ENCODE results near the gene DELE1.
A peak's percentile ranks its signal among the peaks of the same experiment; 100 is the strongest.

The DELE1 gene

GRCh38 chr5:141926434-141926833 lies 2.8 kb downstream of the DELE1 start:
- DNase-seq (ENCODE audit: low spot score) = no peak

DNA sequence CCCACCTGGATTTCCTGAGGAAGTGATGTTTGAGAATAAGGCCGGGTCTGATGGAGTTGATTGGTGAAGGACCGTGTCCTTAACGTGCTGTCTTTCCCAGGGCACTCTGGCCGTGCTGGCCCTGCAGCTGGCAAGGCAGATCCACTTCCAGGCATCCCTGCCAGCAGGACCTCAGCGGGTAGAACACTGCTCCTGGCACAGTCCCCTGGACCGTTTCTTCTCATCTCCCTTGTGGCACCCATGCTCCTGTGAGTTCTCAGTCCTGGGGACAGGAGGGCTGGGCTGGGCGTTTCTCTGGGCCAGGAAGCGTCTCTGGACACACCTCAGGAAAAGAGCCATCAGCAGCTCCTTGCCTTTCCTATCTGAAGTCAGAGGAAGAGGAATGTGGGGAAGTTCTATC lies 4.4 kb downstream of the DELE1 start:
- no peak for DNase-seq (ENCODE audit: low spot score)

DNA sequence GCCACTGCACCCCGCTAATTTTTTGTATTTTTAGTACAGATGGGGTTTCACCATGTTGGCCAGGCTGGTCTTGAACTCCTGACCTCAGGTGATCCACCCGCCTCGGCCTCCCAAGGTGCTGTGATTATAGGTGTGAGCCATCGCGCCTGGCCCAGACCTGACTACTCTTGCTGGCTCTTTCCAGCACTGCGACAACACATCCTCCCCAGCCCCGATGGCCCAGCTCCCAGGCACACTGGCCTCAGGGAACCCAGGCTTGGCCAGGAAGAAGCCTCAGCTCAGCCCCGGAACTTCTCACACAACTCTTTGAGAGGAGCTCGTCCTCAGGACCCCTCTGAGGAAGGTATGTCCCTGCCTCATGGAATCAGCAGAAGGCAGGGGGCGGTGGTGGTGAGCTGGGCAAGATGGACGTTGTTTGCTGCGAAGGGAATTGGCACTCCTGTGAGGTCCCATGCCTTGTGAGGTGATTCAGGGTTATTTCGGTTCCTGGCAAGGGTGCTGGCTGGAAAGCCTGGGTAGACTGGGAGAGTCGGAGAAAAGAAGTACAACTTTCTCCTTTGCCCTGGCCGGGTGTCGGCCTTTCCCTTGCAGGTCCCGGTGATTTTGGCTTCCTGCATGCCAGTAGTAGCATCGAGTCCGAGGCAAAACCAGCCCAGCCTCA lies 5.9 kb downstream of the DELE1 start:
- no peak for DNase-seq (ENCODE audit: low spot score)

GRCh38 chr5:141931694-141932093 lies 8.0 kb downstream of the DELE1 start:
- DNase-seq (ENCODE audit: low spot score) = no peak

DNA sequence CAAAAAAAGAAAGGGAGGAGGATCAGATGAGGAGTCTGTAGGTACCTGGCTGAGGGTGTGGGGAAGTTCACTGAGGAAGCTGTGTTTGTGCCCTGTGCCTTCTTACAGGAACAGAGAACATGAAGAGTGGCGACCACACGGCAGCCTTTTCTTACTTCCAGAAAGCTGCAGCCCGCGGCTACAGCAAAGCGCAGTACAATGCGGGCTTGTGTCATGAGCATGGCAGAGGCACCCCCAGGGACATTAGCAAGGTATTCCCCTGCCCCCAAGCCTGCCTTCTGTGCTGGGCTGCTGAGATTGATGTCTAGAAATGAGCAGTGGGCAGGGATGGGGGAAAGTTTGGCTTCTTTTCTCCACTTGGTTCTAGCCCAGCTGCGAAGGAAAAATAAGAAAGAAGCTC lies 9.5 kb downstream of the DELE1 start:
- no peak for DNase-seq (ENCODE audit: low spot score)

DNA sequence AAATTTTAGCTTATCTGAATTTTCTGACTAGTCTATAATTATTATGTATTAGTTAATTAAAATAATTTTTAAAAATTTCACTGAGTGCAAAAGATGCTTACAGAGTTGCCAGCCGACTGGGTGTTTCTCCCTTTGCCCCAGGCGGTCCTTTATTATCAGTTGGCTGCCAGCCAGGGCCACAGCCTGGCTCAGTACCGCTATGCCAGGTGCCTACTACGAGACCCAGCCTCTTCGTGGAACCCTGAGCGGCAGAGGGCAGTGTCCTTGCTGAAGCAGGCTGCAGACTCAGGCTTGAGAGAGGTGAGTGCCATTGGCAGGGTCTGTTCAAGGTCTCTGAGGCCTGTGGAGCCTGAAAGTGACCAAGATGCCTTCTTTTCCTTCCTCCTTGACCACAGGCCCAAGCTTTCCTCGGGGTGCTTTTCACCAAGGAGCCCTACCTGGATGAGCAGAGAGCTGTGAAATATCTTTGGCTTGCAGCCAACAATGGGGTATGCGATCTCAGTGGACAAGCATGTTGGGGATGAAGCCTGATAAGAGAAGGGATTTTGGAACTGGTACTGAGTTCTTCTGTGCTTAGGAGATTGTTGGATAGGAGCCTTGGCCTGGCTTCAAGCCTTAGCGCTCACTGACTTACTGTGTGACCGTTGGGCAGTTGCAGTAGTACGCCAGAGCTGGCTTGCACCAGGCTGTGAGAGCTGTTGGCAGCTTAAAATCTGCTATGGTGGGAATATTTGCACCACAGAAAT lies 10.6 kb downstream of the DELE1 start:
- peak; percentile 11 for DNase-seq (ENCODE audit: low spot score)

DNA sequence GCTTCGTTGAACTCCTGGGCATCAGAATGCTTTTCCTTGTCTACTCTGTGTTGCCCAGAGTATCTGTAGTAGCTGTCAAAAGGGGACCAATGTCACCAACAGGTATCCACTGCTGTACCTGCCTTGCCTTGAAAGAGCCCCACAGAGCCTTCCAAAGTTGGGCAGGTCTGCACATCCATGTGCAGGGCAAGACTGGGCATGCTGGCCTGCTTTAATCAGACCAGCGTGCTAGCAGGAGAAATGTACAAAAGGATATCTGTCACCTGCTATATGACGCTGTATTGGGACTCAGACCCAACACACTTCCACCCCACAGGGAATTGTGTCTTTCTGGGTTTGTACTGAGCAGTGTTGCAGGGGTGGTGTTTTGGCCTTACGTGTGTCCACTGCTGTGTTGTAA lies 11.9 kb downstream of the DELE1 start:
- no peak for DNase-seq (ENCODE audit: low spot score)

GRCh38 chr5:141940695-141941271 lies 17.1 kb downstream of the DELE1 start:
- no peak for DNase-seq (ENCODE audit: low spot score)

GRCh38 chr5:141941307-141941706 lies 17.6 kb downstream of the DELE1 start:
- DNase-seq (ENCODE audit: low spot score) = peak; percentile 34

DNA sequence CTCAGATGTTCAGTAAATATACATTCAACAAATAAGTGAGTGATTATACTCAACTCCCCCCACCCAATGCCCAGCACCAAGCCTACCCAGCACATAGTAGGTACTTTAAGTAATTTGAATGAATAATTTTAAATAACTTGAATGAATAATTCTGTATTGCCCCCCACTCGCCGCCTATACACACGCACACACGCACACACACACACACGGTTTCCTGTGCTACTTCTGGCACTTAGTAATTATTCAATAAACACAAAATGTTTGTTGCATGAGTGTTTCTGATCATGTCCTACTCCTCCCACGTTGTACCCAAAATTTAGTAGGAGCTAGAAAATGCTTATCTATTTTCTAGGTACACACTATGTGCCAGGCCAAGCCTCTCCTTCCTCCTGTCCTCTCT lies 18.1 kb downstream of the DELE1 start:
- no peak for DNase-seq (ENCODE audit: low spot score)

DNA sequence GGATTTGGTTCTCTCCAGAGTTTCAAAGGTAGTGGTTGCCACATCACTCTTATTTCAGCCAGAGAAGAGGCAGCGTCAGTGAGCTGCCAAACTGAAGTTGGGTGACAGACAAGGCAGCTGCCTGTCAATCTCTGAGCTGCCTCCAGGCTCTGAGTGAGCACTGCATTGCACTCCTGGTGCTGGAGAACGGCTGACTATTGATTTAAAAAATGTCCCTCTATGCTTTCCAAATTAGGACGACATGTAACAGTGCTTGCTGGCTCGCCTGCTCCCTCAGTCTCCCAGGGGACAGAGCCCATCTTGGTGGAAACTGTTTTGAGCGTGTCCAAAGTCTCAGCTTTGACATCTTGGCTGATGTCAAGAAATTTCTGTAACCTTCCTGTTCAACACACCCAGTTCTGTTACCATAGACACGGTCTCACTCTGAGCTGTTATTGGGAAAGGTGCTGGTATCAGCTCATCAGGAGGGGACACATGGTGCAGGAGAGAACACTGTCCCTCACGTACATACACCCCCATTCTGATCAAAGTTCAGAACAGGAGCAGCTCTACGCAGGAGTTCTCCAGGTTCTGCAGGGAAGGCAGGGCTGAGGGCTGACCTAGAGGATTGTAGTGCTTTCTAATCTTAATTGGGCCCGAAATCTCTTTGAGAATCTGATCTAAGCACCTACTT lies 18.6 kb downstream of the DELE1 start:
- no peak for DNase-seq (ENCODE audit: low spot score)

GRCh38 chr5:141944076-141944475 lies 20.4 kb downstream of the DELE1 start:
- no peak for DNase-seq (ENCODE audit: low spot score)

- DNase-seq (ENCODE audit: low spot score) = no peak
Observed at GRCh38 chr5:141945511-141946051, 21.9 kb downstream of the DELE1 start.

GRCh38 chr5:141947316-141947715 lies 23.6 kb downstream of the DELE1 start:
- DNase-seq (ENCODE audit: low spot score) = no peak

DNA sequence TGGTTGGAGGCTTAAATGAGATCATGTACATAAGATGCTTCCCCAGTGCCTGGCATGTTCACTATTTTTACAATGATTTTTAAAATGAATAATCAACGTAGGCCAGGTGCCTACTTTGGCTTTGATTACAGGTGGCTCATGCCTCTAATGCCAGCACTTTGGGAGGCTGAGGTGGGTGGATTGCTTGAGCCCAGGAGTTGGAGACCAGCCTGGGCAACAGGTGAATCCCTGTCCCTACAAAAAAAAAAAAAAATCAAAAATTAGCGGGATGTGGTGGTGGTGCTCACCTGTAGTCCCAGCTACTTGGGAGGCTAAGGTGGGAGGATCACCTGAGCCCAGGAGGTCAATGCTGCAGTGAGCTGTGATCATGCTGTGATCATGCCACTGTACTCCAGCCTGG lies 25.1 kb downstream of the DELE1 start:
- DNase-seq (ENCODE audit: low spot score) = no peak

- no peak for DNase-seq (ENCODE audit: low spot score)
Observed at GRCh38 chr5:141949511-141949910, 25.8 kb downstream of the DELE1 start.

DNA sequence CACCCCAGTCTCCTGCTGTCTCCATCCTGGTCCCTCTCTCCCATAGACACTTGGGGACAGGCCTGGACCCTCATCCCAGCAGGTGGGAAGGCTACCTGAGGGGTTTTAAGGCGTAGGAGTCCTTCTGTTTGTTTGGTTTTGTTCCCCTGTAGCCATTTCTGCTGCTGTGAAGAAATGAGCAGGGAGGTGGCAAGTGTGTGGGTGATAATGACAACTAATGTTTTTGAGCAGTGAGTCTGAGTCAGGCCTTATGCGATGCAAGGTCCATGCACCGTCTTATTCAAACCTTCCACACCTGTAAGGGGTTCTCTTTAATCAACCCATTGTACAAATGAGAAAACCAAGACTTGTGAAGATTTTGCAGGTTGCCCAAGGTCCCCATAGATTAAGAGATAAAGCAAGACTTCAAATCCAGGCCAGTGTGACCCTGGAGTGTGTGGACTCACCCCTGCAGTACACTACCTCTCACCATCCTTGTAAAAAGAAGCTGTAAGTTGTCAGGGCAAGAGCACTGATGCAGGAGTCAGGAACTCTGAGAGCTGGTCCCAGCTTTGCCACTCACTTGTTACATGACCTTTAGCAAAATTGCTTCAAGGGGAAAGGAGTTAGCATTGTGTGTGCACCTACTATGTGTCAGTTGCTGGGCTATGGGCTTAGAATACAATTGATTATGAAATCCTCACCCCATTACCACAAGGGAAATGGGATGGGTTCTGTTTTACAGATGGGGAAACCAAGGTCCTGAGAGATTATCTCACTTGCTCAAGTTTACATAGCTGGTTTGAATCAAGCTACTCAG lies 26.7 kb downstream of the DELE1 start:
- DNase-seq (ENCODE audit: low spot score) = no peak

DNA sequence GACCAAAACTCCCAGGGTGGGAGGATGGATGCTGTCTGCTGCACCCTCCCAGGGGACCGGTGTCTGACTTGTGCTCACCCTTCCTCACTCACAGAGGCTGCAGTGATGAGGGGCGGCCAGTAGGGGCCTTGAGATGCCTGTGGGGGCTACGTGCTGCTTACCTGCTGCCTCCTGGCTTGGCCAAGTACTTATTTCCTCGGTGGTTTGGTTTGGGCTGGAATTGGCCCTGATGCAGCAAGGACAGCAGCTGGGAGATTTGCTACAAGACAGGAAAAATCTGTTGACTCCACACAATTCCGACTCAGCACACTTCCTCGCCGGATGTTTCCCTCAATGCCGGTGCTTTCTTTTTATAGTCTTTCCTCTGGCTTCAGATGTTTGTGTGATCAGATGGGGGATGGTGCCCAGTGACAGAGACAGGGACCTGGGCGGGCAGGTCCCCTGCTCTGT lies 27.7 kb downstream of the DELE1 start:
- DNase-seq (ENCODE audit: low spot score) = no peak

DNA sequence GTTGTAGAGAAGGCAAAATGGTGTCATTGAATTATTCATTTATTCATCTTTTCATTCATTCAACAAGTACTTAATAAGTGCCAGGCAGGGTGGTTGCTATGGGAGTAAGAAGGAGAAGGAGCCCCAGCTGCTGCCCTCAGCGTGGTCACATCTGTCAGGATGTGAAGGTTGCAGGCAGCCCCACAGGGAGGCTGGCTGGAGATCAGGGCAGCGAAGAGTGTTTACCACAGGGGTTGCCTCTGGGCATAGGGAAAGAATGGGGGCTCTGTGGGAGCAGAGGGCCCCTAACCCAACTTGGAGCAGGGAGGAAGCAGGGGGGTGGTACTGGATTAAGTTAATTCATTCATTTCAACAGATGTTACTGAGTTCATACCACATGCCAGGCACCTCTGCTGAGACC lies 28.3 kb downstream of the DELE1 start:
- no peak for DNase-seq (ENCODE audit: low spot score)

GRCh38 chr5:141954194-141954593 lies 30.5 kb downstream of the DELE1 start:
- DNase-seq (ENCODE audit: low spot score) = no peak

GRCh38 chr5:141957367-141957996 lies 33.8 kb downstream of the DELE1 start:
- no peak for DNase-seq (ENCODE audit: low spot score)
